Fibroblast of lung (primary cell): ENCODE data around the gene SERPINB13.

Experiments used
- EZH2 ChIP-seq: IDR thresholded peaks from 2 replicates; pipeline ENCODE4 v1.5.1; 2012; ENCODE audit warnings: low read length, control low read depth, mild to moderate bottlenecking; ENCODE audit errors: missing control alignments
- TF ChIP-seq, protein P1 (sequence below), 2 donors: IDR thresholded peaks in 1 of 2; conservative IDR thresholded peaks in 1 of 2; 1 replicate in 1 of 2; 2 replicates in 1 of 2; pipeline ENCODE4 v1.5.1; 2011 to 2012; ENCODE audit warnings: low read length in 2 of 2, control low read depth in 1 of 2, inconsistent platforms in 1 of 2, low read depth in 1 of 2, mild to moderate bottlenecking in 1 of 2

DNA sequence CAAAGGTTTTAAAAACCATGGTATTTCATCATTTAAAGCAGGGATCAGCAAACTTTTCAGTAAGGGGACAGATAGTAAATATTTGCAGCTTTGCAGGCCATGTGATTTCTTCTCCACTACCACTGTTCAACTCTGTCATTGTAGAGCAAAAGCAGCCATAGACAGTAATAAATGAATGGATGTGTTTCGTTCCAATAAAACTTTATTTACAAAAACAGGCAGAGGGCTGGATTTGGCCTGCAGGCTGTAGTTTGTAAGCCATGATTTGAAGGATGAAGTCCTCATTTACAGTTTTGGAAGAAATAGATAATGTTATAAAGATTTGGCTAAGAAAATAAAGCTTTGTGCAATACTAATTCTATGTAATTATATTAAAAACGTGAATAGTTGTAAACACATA, 43.1 kb upstream of the SERPINB13 start:
- TF ChIP-seq, protein P1, sequence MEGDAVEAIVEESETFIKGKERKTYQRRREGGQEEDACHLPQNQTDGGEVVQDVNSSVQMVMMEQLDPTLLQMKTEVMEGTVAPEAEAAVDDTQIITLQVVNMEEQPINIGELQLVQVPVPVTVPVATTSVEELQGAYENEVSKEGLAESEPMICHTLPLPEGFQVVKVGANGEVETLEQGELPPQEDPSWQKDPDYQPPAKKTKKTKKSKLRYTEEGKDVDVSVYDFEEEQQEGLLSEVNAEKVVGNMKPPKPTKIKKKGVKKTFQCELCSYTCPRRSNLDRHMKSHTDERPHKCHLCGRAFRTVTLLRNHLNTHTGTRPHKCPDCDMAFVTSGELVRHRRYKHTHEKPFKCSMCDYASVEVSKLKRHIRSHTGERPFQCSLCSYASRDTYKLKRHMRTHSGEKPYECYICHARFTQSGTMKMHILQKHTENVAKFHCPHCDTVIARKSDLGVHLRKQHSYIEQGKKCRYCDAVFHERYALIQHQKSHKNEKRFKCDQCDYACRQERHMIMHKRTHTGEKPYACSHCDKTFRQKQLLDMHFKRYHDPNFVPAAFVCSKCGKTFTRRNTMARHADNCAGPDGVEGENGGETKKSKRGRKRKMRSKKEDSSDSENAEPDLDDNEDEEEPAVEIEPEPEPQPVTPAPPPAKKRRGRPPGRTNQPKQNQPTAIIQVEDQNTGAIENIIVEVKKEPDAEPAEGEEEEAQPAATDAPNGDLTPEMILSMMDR (conservative IDR thresholded peaks at IDR 0.05 in 1 of 2, IDR thresholded peaks at IDR 0.05 in 1 of 2; ENCODE audit: low read depth in 1 of 2, low read length in 2 of 2): no peak
- no peak for TF ChIP-seq EZH2
